ENCODE data around the gene RAPGEF2.

The RAPGEF2 gene

DNA sequence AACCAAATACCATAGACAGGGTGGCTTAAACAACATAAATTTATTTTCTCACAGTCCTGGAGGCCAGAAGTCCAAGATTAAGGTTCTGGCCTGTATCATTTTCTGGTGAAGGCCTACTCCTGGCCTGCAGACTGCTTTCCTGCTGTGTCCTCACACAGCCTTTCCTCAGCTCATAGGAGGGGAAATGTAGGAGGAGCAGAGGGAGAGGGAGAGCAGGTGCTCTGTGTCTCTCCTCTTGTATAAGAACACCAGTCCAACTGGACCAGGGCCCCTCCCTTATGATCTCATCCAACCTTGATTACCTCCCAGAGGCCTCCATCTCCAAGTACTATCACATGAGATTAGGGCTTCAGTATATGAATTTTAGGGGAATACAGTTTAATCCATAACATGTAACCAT lies 34.3 kb downstream of the RAPGEF2 start:
- ATAC-seq = no peak
- TF ChIP-seq OSR1 (CRISPR knock-in tag; IDR thresholded peaks at IDR 0.05) (no peak), BACH2 (CRISPR knock-in tag; IDR thresholded peaks at IDR 0.05; ENCODE audit: borderline replicate concordance) (no peak), ZNF70 (CRISPR knock-in tag; IDR thresholded peaks at IDR 0.05) (no peak), ZNF565 (CRISPR knock-in tag; conservative IDR thresholded peaks at IDR 0.05; ENCODE audit: low read depth) (no peak), GLIS3 (CRISPR knock-in tag; IDR thresholded peaks at IDR 0.05) (no peak), ZFP3 (CRISPR knock-in tag; IDR thresholded peaks at IDR 0.05) (no peak), SNAI2 (CRISPR knock-in tag; IDR thresholded peaks at IDR 0.05) (no peak), TCF4 (CRISPR knock-in tag; IDR thresholded peaks at IDR 0.05; ENCODE audit: borderline replicate concordance) (no peak), ZFP30 (CRISPR knock-in tag; IDR thresholded peaks at IDR 0.05) (no peak), ARNTL (CRISPR knock-in tag; IDR thresholded peaks at IDR 0.05; ENCODE audit: borderline replicate concordance, low read depth) (no peak), PPARA (CRISPR knock-in tag; IDR thresholded peaks at IDR 0.05; ENCODE audit: borderline replicate concordance) (no peak), ZC3H10 (CRISPR knock-in tag; IDR thresholded peaks at IDR 0.05) (no peak), RARB (CRISPR knock-in tag; IDR thresholded peaks at IDR 0.05) (no peak), CSDC2 (CRISPR knock-in tag; IDR thresholded peaks at IDR 0.05) (no peak)
- TF ChIP-seq, protein P1, sequence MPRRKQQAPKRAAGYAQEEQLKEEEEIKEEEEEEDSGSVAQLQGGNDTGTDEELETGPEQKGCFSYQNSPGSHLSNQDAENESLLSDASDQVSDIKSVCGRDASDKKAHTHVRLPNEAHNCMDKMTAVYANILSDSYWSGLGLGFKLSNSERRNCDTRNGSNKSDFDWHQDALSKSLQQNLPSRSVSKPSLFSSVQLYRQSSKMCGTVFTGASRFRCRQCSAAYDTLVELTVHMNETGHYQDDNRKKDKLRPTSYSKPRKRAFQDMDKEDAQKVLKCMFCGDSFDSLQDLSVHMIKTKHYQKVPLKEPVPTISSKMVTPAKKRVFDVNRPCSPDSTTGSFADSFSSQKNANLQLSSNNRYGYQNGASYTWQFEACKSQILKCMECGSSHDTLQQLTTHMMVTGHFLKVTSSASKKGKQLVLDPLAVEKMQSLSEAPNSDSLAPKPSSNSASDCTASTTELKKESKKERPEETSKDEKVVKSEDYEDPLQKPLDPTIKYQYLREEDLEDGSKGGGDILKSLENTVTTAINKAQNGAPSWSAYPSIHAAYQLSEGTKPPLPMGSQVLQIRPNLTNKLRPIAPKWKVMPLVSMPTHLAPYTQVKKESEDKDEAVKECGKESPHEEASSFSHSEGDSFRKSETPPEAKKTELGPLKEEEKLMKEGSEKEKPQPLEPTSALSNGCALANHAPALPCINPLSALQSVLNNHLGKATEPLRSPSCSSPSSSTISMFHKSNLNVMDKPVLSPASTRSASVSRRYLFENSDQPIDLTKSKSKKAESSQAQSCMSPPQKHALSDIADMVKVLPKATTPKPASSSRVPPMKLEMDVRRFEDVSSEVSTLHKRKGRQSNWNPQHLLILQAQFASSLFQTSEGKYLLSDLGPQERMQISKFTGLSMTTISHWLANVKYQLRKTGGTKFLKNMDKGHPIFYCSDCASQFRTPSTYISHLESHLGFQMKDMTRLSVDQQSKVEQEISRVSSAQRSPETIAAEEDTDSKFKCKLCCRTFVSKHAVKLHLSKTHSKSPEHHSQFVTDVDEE (CRISPR knock-in tag; IDR thresholded peaks at IDR 0.05) = no peak
- TF ChIP-seq, protein P2, sequence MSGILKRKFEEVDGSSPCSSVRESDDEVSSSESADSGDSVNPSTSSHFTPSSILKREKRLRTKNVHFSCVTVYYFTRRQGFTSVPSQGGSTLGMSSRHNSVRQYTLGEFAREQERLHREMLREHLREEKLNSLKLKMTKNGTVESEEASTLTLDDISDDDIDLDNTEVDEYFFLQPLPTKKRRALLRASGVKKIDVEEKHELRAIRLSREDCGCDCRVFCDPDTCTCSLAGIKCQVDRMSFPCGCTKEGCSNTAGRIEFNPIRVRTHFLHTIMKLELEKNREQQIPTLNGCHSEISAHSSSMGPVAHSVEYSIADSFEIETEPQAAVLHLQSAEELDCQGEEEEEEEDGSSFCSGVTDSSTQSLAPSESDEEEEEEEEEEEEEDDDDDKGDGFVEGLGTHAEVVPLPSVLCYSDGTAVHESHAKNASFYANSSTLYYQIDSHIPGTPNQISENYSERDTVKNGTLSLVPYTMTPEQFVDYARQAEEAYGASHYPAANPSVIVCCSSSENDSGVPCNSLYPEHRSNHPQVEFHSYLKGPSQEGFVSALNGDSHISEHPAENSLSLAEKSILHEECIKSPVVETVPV (CRISPR knock-in tag; IDR thresholded peaks at IDR 0.05) = no peak
- TF ChIP-seq, protein P3, sequence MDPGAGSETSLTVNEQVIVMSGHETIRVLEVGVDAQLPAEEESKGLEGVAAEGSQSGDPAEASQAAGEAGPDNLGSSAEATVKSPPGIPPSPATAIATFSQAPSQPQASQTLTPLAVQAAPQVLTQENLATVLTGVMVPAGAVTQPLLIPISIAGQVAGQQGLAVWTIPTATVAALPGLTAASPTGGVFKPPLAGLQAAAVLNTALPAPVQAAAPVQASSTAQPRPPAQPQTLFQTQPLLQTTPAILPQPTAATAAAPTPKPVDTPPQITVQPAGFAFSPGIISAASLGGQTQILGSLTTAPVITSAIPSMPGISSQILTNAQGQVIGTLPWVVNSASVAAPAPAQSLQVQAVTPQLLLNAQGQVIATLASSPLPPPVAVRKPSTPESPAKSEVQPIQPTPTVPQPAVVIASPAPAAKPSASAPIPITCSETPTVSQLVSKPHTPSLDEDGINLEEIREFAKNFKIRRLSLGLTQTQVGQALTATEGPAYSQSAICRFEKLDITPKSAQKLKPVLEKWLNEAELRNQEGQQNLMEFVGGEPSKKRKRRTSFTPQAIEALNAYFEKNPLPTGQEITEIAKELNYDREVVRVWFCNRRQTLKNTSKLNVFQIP (CRISPR knock-in tag; IDR thresholded peaks at IDR 0.05; ENCODE audit: borderline replicate concordance, low read depth) = no peak

DNA sequence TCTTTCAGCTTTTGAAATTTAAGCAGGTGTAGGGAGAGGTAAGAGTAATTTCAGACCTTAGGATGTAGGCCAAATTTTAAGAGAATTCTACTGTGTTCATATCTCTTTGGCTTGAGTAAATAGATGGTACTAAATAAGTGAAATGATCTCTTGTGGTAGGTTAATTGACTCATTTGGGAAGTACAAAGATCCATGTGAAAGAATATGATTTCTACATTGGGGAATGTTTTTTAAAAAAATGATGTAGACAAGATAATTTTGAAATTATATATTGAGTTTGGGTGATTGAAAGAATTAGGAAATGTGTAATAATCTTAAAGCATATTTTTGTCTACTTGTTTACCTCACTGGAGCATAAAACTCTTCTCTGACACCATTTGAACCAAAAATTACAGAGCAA lies 35.6 kb downstream of the RAPGEF2 start:
- TF ChIP-seq, protein P4, sequence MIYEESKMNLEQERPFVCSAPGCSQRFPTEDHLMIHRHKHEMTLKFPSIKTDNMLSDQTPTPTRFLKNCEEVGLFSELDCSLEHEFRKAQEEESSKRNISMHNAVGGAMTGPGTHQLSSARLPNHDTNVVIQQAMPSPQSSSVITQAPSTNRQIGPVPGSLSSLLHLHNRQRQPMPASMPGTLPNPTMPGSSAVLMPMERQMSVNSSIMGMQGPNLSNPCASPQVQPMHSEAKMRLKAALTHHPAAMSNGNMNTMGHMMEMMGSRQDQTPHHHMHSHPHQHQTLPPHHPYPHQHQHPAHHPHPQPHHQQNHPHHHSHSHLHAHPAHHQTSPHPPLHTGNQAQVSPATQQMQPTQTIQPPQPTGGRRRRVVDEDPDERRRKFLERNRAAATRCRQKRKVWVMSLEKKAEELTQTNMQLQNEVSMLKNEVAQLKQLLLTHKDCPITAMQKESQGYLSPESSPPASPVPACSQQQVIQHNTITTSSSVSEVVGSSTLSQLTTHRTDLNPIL (CRISPR knock-in tag; IDR thresholded peaks at IDR 0.05; ENCODE audit: low read depth) = no peak
- TF ChIP-seq ARNTL (CRISPR knock-in tag; IDR thresholded peaks at IDR 0.05; ENCODE audit: borderline replicate concordance, low read depth) (no peak), ZNF70 (CRISPR knock-in tag; IDR thresholded peaks at IDR 0.05) (no peak), ZC3H10 (CRISPR knock-in tag; IDR thresholded peaks at IDR 0.05) (no peak), TCF4 (CRISPR knock-in tag; IDR thresholded peaks at IDR 0.05; ENCODE audit: borderline replicate concordance) (no peak), GLIS3 (CRISPR knock-in tag; IDR thresholded peaks at IDR 0.05) (no peak), CSDC2 (CRISPR knock-in tag; IDR thresholded peaks at IDR 0.05) (no peak), ESRRG (CRISPR knock-in tag; IDR thresholded peaks at IDR 0.05) (no peak), ZFP30 (CRISPR knock-in tag; IDR thresholded peaks at IDR 0.05) (no peak)

DNA sequence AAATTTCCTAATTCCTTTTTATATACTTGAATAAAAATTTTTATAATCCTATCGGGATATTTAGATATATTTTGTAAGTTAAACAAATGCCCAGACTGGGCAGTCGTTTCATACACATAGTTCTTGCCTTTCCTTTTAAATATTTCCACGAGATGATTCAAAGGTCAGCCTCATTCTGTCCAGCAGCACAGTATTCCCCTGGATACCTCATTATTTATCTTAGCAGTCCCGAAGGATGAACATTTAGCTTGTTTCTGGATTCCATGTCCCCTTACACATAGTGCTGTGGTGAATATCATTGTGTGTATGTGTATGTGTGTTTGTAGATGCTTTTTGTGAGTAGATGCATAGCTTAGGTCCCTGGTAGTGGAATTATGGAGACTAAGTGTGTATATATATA lies 38.3 kb downstream of the RAPGEF2 start:
- ATAC-seq = no peak
- TF ChIP-seq ZNF8 (CRISPR knock-in tag; IDR thresholded peaks at IDR 0.05) = no peak
- TF ChIP-seq SNAI2 (CRISPR knock-in tag; IDR thresholded peaks at IDR 0.05) = no peak
- TF ChIP-seq, protein P2 (CRISPR knock-in tag; IDR thresholded peaks at IDR 0.05) = no peak
- TF ChIP-seq, protein P3 (CRISPR knock-in tag; IDR thresholded peaks at IDR 0.05; ENCODE audit: borderline replicate concordance, low read depth) = no peak
- TF ChIP-seq, protein P4 (CRISPR knock-in tag; IDR thresholded peaks at IDR 0.05; ENCODE audit: low read depth) = no peak
- no peak for TF ChIP-seq CSDC2 (CRISPR knock-in tag; IDR thresholded peaks at IDR 0.05)
- TF ChIP-seq ZFP30 (CRISPR knock-in tag; IDR thresholded peaks at IDR 0.05) = no peak
- no peak for TF ChIP-seq OSR1 (CRISPR knock-in tag; IDR thresholded peaks at IDR 0.05)
- no peak for TF ChIP-seq GLIS3 (CRISPR knock-in tag; IDR thresholded peaks at IDR 0.05)
- TF ChIP-seq ZFP3 (CRISPR knock-in tag; IDR thresholded peaks at IDR 0.05) = no peak
- no peak for TF ChIP-seq TOX (CRISPR knock-in tag; IDR thresholded peaks at IDR 0.05; ENCODE audit: borderline replicate concordance)
- no peak for TF ChIP-seq ARNTL (CRISPR knock-in tag; IDR thresholded peaks at IDR 0.05; ENCODE audit: borderline replicate concordance, low read depth)
- no peak for TF ChIP-seq PPARA (CRISPR knock-in tag; IDR thresholded peaks at IDR 0.05; ENCODE audit: borderline replicate concordance)

More for the DNA sequence above, 35.6 kb downstream of the RAPGEF2 start:
- ATAC-seq = no peak
